Fibroblast of peridontal ligament (primary cell): ENCODE results near the gene LILRA6.
"Not testable (repeated sequence)": the region's sequence is repeated elsewhere in the genome, so short reads cannot be mapped to it uniquely, and the experiment has no call there.

Source experiments
- DNase-seq: peaks from one replicate; pipeline ENCODE4 v3.0.0-alpha.2; 2010; ENCODE audit errors: extremely low read depth

Gene LILRA6

GRCh38 chr19:54242646-54243045 lies at the start of gene LILRA6:
Gene LILRA6 (minus strand): TSS chr19:54242790.
- not testable (repeated sequence) for DNase-seq

GRCh38 chr19:54289160-54289559 lies 46.6 kb upstream of the LILRA6 start:
- DNase-seq, result not testable (repeated sequence)

GRCh38 chr19:54287456-54287855 lies 44.9 kb upstream of the LILRA6 start:
- peak; percentile 30 for DNase-seq

- DNase-seq, result not testable (repeated sequence)
These were observed 43.7 kb upstream of the LILRA6 start for GRCh38 chr19:54286283-54286682.

GRCh38 chr19:54285427-54286056 lies 43.0 kb upstream of the LILRA6 start:
- not testable (repeated sequence) for DNase-seq

- no peak for DNase-seq
These were observed 40.3 kb upstream of the LILRA6 start for GRCh38 chr19:54282686-54283470.

- not testable (repeated sequence) for DNase-seq
These were observed 39.1 kb upstream of the LILRA6 start for GRCh38 chr19:54281729-54282075.

- no peak for DNase-seq
These were observed 38.6 kb upstream of the LILRA6 start, which contains the start of gene LILRB2 for GRCh38 chr19:54281007-54281728. Gene LILRB2 (minus strand): TSS chr19:54281110. CDS start chr19:54280496, 614 bp downstream.

GRCh38 chr19:54280441-54280840 lies 37.9 kb upstream of the LILRA6 start:
- DNase-seq, result not testable (repeated sequence)

GRCh38 chr19:54280025-54280424 lies 37.4 kb upstream of the LILRA6 start:
- not testable (repeated sequence) for DNase-seq

- DNase-seq, result no peak
These were observed 36.9 kb upstream of the LILRA6 start for GRCh38 chr19:54279406-54279962.

- not testable (repeated sequence) for DNase-seq
These were observed 36.1 kb upstream of the LILRA6 start for GRCh38 chr19:54278571-54279195.

GRCh38 chr19:54278056-54278455 lies 35.5 kb upstream of the LILRA6 start:
- not testable (repeated sequence) for DNase-seq

GRCh38 chr19:54277111-54277615 lies 34.6 kb upstream of the LILRA6 start:
- DNase-seq, result not testable (repeated sequence)

GRCh38 chr19:54275951-54276350 lies 33.4 kb upstream of the LILRA6 start:
- no peak for DNase-seq

- not testable (repeated sequence) for DNase-seq
These were observed 31.9 kb upstream of the LILRA6 start for GRCh38 chr19:54274516-54274915.

- DNase-seq, result no peak
These were observed 31.2 kb upstream of the LILRA6 start for GRCh38 chr19:54273821-54274220.

- not testable (repeated sequence) for DNase-seq
These were observed 29.6 kb upstream of the LILRA6 start for GRCh38 chr19:54272181-54272580.

- not testable (repeated sequence) for DNase-seq
These were observed 29.0 kb upstream of the LILRA6 start for GRCh38 chr19:54271587-54271986.

GRCh38 chr19:54271106-54271505 lies 28.5 kb upstream of the LILRA6 start:
- DNase-seq, result no peak

GRCh38 chr19:54268936-54269335 lies 26.3 kb upstream of the LILRA6 start:
- no peak for DNase-seq
